ENCODE results near the gene SETD4. TPM values are rescaled to one million over a fixed set of nuclear protein-coding genes. Genes with fewer than 3 reads are reported as not detected.
A peak's percentile ranks its signal among the peaks of the same experiment; 100 is the strongest.

The SETD4 gene, protein sequence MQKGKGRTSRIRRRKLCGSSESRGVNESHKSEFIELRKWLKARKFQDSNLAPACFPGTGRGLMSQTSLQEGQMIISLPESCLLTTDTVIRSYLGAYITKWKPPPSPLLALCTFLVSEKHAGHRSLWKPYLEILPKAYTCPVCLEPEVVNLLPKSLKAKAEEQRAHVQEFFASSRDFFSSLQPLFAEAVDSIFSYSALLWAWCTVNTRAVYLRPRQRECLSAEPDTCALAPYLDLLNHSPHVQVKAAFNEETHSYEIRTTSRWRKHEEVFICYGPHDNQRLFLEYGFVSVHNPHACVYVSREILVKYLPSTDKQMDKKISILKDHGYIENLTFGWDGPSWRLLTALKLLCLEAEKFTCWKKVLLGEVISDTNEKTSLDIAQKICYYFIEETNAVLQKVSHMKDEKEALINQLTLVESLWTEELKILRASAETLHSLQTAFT
- 11.9 and 14.4 TPM in 2 replicates for total RNA-seq (2016; rRNA removed; fragmentation: Illumina TruSeq; extraction: Trizol)
- total RNA-seq (2016; cell fraction: cytosol; rRNA removed; fragmentation: Illumina TruSeq; extraction: Trizol; ENCODE audit: low read depth) = 2.4 and 3.7 TPM in 2 replicates
- 12.5 and 15.3 TPM in 2 replicates for total RNA-seq (2016; cell fraction: insoluble cytoplasmic fraction; rRNA removed; fragmentation: Illumina TruSeq; extraction: Trizol)
- total RNA-seq (2016; cell fraction: membrane; rRNA removed; fragmentation: Illumina TruSeq; extraction: Trizol) = 4.4 and 6.1 TPM in 2 replicates
- total RNA-seq (2016; cell fraction: nucleus; rRNA removed; fragmentation: Illumina TruSeq; extraction: Trizol) = 26.3 and 27.5 TPM in 2 replicates
- polyA plus RNA-seq (2011; rRNA removed) = 7.1 and 8.4 TPM in 2 replicates
- 4.4 and 5.1 TPM in 2 replicates for polyA plus RNA-seq (2011; cell fraction: cytosol; rRNA removed)
- 17.7 and 21.1 TPM in 2 replicates for polyA plus RNA-seq (2011; cell fraction: nucleus; rRNA removed)
- polyA plus RNA-seq (2012) = 6.2 and 8.6 TPM in 2 replicates
- polyA plus RNA-seq (2016; cell fraction: cytosol; fragmentation: Illumina TruSeq; extraction: Trizol; ENCODE audit: low read depth) = 1.3 and 1.5 TPM in 2 replicates
- polyA plus RNA-seq (2016; cell fraction: insoluble cytoplasmic fraction; fragmentation: Illumina TruSeq; extraction: Trizol; ENCODE audit: low read depth) = 10.0 and 10.5 TPM in 2 replicates
- polyA plus RNA-seq (2016; cell fraction: membrane; fragmentation: Illumina TruSeq; extraction: Trizol; ENCODE audit: low read depth) = 1.8 and 2.8 TPM in 2 replicates
- 37.4 and 44.2 TPM in 2 replicates for polyA plus RNA-seq (2016; cell fraction: nucleus; fragmentation: Illumina TruSeq; extraction: Trizol; ENCODE audit: insufficient read depth, low read depth)
- polyA minus RNA-seq (2011; rRNA and poly(A)+ RNA removed; ENCODE audit: low replicate concordance) = 12.9 and 17.6 TPM in 2 replicates
- 2.7 and 5.1 TPM in 2 replicates for polyA minus RNA-seq (2011; cell fraction: cytosol; rRNA and poly(A)+ RNA removed)
- polyA minus RNA-seq (2011; cell fraction: nucleus; rRNA and poly(A)+ RNA removed) = 24.9 and 25.4 TPM in 2 replicates
- percentile 68 among the genes with signal in this experiment for Bru-seq, nascent RNA
- BruChase-seq, experiment 1, labeled RNA remaining after a 6-hour chase = percentile 65 among the genes with signal in this experiment
- percentile 73 among the genes with signal in this experiment for BruChase-seq, experiment 2, labeled RNA remaining after a 2-hour chase
- long read RNA-seq, experiment 1, partial matches to known transcripts = 8 of 14 reads
- long read RNA-seq, experiment 1, other reads (novel, unspliced or antisense) = 6 of 14 reads
- long read RNA-seq, experiment 2, partial matches to known transcripts = 4 of 11 reads
- long read RNA-seq, experiment 2, other reads (novel, unspliced or antisense) = 5 of 11 reads

DNA sequence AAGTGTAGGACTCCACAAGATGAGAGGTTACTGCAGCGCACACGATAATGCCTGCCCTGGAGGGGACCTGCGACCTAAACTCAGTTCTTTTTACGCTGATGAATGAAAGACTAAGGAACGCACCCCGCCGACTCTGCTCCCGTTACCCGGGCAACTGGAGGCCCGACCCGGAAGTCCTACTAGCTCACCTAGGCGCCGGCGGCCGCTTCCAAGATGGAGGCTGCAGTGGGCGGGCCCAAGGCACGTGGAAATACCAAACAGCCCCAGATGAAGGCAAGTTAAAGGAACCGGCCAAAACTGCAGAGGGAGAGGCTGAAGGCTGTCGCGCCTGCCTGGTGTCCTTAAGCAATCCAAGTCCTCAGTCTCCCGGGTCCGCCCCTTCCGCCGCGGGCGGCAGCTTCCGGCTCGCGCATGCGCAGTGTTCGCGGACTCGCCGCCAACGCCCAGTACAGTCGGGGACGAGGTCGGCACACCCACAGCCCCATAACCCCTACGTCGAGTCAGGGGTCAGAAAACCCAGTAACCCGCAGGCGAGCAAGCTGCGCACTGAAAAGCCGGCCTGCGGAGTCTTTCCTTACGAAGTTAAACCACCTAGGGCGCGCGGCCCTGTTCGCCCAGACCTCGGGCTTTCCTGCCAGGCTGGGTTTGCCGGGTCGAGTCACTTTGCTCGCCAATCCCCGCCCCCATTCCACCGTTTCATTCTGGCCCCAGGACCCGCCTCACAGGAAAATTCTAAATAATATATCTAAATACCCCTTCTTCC lies at the start of gene SETD4:
Gene SETD4 (minus strand): TSS at position 368 of the 763 bp plus-strand sequence. CDS start 1,638 bp downstream, outside the sequence.
- peaks cover 40% of the 10 kb centered on the region for H3K4me1 ChIP-seq (ENCODE audit: insufficient read depth, low read length)
- in situ Hi-C loops (cut with HindIII; ENCODE audit: extremely low pct_ligation_motif_present, low pct_unique_long_range_greater_than_20kb) = no loop called here
- FAIRE-seq = peak; percentile 67
- peaks cover 7% of the 10 kb centered on the region for H3K79me2 ChIP-seq (ENCODE audit: insufficient read depth, low read length)
- intact Hi-C loops (cut with micrococcal nuclease; ENCODE audit: unreplicated experiment) = loop anchor here (5.0 kb wide), 1 partner anchor 52 kb away; no protein-coding TSS in a partner anchor
- H3K27ac ChIP-seq (ENCODE audit: extremely low read length, insufficient read depth, low read length) = peak within 1 kb of the TSS; percentile 80
- H4K20me1 ChIP-seq (ENCODE audit: insufficient read depth, low read length) = no peaks in the 10 kb centered on the region
- H3K36me3 ChIP-seq (replicated peaks in 1 of 2; ENCODE audit: control insufficient read depth in 1 of 2, insufficient read depth in 2 of 2, low read length in 2 of 2) = peaks cover 14 to 32% of the 10 kb centered on the region in 2 experiments; a peak in 4 of 5 replicates
- H2AFZ ChIP-seq (ENCODE audit: low read length) = no peak within 1 kb of the TSS
- H3K4me2 ChIP-seq (ENCODE audit: low read depth, low read length) = peak within 1 kb of the TSS; percentile 85
- peak; percentile 85 for DNase-seq (ENCODE audit: low spot score)
- 3% methylated on average over 17 of the region's 57 CpGs for WGBS (ENCODE audit: low lambda C conversion rate)
- no peaks in the 10 kb centered on the region for H3K9me3 ChIP-seq (ENCODE audit: low read length)
- peak; percentile 93 for ATAC-seq
- CTCF ChIA-PET (ENCODE audit: low intra/inter-chr PET ratio, low total read pairs) = no interaction called here
- BruUV-seq (replicated peaks) = TSS peak; percentile 87
- peak within 1 kb of the TSS; percentile 80 to 96 (median 82) for H3K4me3 ChIP-seq (replicated peaks in 1 of 3; ENCODE audit: insufficient read depth in 1 of 3, low read depth in 2 of 3, low read length in 3 of 3)
- peak within 1 kb of the TSS; percentile 78 for H3K9ac ChIP-seq (ENCODE audit: insufficient read depth, low read depth, low read length)
- POLR2A ChIA-PET = interaction anchor here (0.7 to 2.3 kb wide), 7 partner anchors 9 to 1171 kb away, joined by 4 to 23 read pairs (median 10); partner anchors contain the start of gene CBR1
- no peaks in the 10 kb centered on the region for H3K27me3 ChIP-seq (ENCODE audit: control insufficient read depth in 1 of 2, insufficient read depth in 2 of 2, low read length in 2 of 2)
- TF ChIP-seq ZNF12 (CRISPR knock-in tag; IDR thresholded peaks at IDR 0.05) = no peak
- no peak; the same call in 1 of the 2 replicates for TF ChIP-seq ZNF446 (CRISPR knock-in tag; IDR thresholded peaks at IDR 0.05)
- no peak for TF ChIP-seq ZNF282 (IDR thresholded peaks at IDR 0.05; ENCODE audit: partially characterized antibody)
- TF ChIP-seq ZNF3 (CRISPR knock-in tag; IDR thresholded peaks at IDR 0.05) = no peak
- TF ChIP-seq GATAD2A (CRISPR knock-in tag; IDR thresholded peaks at IDR 0.05) = no peak
- TF ChIP-seq, protein P1, sequence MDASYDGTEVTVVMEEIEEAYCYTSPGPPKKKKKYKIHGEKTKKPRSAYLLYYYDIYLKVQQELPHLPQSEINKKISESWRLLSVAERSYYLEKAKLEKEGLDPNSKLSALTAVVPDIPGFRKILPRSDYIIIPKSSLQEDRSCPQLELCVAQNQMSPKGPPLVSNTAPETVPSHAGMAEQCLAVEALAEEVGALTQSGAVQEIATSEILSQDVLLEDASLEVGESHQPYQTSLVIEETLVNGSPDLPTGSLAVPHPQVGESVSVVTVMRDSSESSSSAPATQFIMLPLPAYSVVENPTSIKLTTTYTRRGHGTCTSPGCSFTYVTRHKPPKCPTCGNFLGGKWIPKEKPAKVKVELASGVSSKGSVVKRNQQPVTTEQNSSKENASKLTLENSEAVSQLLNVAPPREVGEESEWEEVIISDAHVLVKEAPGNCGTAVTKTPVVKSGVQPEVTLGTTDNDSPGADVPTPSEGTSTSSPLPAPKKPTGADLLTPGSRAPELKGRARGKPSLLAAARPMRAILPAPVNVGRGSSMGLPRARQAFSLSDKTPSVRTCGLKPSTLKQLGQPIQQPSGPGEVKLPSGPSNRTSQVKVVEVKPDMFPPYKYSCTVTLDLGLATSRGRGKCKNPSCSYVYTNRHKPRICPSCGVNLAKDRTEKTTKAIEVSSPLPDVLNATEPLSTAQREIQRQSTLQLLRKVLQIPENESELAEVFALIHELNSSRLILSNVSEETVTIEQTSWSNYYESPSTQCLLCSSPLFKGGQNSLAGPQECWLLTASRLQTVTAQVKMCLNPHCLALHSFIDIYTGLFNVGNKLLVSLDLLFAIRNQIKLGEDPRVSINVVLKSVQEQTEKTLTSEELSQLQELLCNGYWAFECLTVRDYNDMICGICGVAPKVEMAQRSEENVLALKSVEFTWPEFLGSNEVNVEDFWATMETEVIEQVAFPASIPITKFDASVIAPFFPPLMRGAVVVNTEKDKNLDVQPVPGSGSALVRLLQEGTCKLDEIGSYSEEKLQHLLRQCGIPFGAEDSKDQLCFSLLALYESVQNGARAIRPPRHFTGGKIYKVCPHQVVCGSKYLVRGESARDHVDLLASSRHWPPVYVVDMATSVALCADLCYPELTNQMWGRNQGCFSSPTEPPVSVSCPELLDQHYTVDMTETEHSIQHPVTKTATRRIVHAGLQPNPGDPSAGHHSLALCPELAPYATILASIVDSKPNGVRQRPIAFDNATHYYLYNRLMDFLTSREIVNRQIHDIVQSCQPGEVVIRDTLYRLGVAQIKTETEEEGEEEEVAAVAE (CRISPR knock-in tag; IDR thresholded peaks at IDR 0.05; ENCODE audit: borderline replicate concordance) = no peak
- TF ChIP-seq ZNF644 (CRISPR knock-in tag; IDR thresholded peaks at IDR 0.05; ENCODE audit: low read depth) = no peak
- TF ChIP-seq GATA4 (IDR thresholded peaks at IDR 0.05; ENCODE audit: borderline replicate concordance, low read depth) = no peak
- no peak for TF ChIP-seq MED8 (CRISPR knock-in tag; IDR thresholded peaks at IDR 0.05; ENCODE audit: insufficient replicate concordance)
- TF ChIP-seq ZSCAN25 (CRISPR knock-in tag; IDR thresholded peaks at IDR 0.05) = no peak
- no peak for TF ChIP-seq ZC3H4 (CRISPR knock-in tag; IDR thresholded peaks at IDR 0.05; ENCODE audit: borderline replicate concordance)
- TF ChIP-seq TBP (CRISPR knock-in tag; IDR thresholded peaks at IDR 0.05) = no peak
- 0 out of 2 replicates have a peak, but pooled peaks have one; percentile 62 for TF ChIP-seq ZNF430 (CRISPR knock-in tag; IDR thresholded peaks at IDR 0.05)
- TF ChIP-seq CENPX (CRISPR knock-in tag; IDR thresholded peaks at IDR 0.05) = no peak

Data from HepG2 (cell line).